Measurements from ENCODE around the gene UVRAG. TPM values are rescaled to one million over a fixed set of nuclear protein-coding genes. Genes with fewer than 3 reads are reported as not detected.

Gene UVRAG
- total RNA-seq, 3 donors from 2014 or later (not counting 1 experiment from before 2014, with no cell fraction given), result 39.9 to 52.5 (median 41.4) TPM

DNA sequence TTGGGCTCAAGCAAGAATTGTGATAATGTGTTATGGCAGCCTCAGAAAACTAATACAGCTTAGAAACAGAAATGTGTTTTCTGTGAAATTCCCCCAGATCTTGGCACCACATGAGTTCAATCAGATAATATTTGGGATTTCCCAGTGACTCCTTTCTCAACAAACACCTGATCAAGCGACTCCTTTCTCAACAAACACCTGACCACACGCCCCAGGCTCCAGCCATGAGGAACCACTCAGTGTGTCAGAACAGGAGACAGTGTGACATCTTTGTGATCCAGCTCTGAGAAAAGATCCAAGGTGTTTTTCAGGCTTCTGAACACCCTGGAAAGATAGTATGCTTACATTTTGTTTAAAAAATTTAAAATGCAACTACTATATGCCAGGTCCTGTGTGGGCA is 1.9 kb upstream of the UVRAG start:
- no peak for DNase-seq
- no peaks in the 10 kb centered on the region for H3K27me3 Mint-ChIP-seq (ENCODE audit: low read depth in 2 of 2)
- TF ChIP-seq, protein P1, sequence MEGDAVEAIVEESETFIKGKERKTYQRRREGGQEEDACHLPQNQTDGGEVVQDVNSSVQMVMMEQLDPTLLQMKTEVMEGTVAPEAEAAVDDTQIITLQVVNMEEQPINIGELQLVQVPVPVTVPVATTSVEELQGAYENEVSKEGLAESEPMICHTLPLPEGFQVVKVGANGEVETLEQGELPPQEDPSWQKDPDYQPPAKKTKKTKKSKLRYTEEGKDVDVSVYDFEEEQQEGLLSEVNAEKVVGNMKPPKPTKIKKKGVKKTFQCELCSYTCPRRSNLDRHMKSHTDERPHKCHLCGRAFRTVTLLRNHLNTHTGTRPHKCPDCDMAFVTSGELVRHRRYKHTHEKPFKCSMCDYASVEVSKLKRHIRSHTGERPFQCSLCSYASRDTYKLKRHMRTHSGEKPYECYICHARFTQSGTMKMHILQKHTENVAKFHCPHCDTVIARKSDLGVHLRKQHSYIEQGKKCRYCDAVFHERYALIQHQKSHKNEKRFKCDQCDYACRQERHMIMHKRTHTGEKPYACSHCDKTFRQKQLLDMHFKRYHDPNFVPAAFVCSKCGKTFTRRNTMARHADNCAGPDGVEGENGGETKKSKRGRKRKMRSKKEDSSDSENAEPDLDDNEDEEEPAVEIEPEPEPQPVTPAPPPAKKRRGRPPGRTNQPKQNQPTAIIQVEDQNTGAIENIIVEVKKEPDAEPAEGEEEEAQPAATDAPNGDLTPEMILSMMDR (IDR thresholded peaks at IDR 0.05), result no peak

DNA sequence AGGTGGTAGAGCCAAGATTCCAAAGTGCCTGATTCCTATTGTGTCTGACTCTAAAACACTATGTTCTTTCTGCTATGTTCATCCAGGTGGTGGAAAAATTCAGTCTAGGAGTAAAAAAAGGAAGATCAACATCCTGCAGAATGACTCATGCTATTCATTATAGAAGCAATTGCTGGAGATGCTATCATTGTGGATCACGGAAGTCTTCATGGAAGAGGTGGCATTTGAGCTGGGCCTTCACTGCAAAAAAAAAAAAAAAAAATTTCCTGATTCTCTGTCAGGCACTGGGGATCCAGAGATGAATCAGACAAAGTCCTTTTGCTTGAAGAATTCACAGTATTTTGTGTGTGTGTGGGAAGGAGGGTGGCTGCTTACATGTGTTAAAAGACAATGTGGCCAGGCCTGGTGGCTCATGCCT is 1.4 kb upstream of the UVRAG start:
- intact Hi-C loops (cut with micrococcal nuclease), result loop anchor here (10.0 kb wide), 1 partner anchor 421 kb away; no protein-coding TSS in a partner anchor
- no peak for DNase-seq
- TF ChIP-seq, protein P1 (IDR thresholded peaks at IDR 0.05), result no peak
- H3K36me3 Mint-ChIP-seq, result no peaks in the 10 kb centered on the region
- Histone ChIP-seq H3K27ac (ENCODE audit: low read length) (no peak overlapping the region), H3K36me3 (ENCODE audit: control insufficient read depth, insufficient read depth, low read length) (no peaks in the 10 kb centered on the region), H3K9me3 (ENCODE audit: control insufficient read depth, insufficient read depth, low read length) (no peaks in the 10 kb centered on the region), H3K4me3 (ENCODE audit: low read length) (no peak overlapping the region), H3K4me1 (ENCODE audit: control insufficient read depth, insufficient read depth, low read length) (peaks cover 19% of the 10 kb centered on the region), H3K27me3 (ENCODE audit: control insufficient read depth, insufficient read depth, low read length) (no peaks in the 10 kb centered on the region)
- H3K27ac Mint-ChIP-seq, result no peak overlapping the region
- 94% methylated on average over 1 of the region's 1 CpG for WGBS (ENCODE audit: insufficient coverage)
- H3K9me3 Mint-ChIP-seq, result no peaks in the 10 kb centered on the region
- peaks cover 7 to 21% of the 10 kb centered on the region in 2 donors for H3K4me1 Mint-ChIP-seq
- H3K27me3 Mint-ChIP-seq (ENCODE audit: low read depth in 2 of 2), result no peaks in the 10 kb centered on the region
- H3K4me3 Mint-ChIP-seq, result peak overlapping the region; percentile 96
- no peak for ATAC-seq

More for the DNA sequence above, 1.9 kb upstream of the UVRAG start:
- Histone ChIP-seq H3K36me3 (ENCODE audit: control insufficient read depth, insufficient read depth, low read length) (no peaks in the 10 kb centered on the region), H3K4me3 (ENCODE audit: low read length) (no peak overlapping the region), H3K9me3 (ENCODE audit: control insufficient read depth, insufficient read depth, low read length) (no peaks in the 10 kb centered on the region), H3K4me1 (ENCODE audit: control insufficient read depth, insufficient read depth, low read length) (peaks cover 19% of the 10 kb centered on the region), H3K27ac (ENCODE audit: low read length) (no peak overlapping the region), H3K27me3 (ENCODE audit: control insufficient read depth, insufficient read depth, low read length) (no peaks in the 10 kb centered on the region)
- ATAC-seq, result no peak
- peaks cover 7 to 20% of the 10 kb centered on the region in 2 donors for H3K4me1 Mint-ChIP-seq
- H3K9me3 Mint-ChIP-seq, result no peaks in the 10 kb centered on the region
- no peaks in the 10 kb centered on the region for H3K36me3 Mint-ChIP-seq
- intact Hi-C loops (cut with micrococcal nuclease), result loop anchor here (10.0 kb wide), 1 partner anchor 422 kb away; no protein-coding TSS in a partner anchor
- H3K27ac Mint-ChIP-seq, result no peak overlapping the region
- WGBS (ENCODE audit: insufficient coverage), result 83% methylated on average over 2 of the region's 2 CpGs
- H3K4me3 Mint-ChIP-seq, result peak overlapping the region; percentile 96

DNA sequence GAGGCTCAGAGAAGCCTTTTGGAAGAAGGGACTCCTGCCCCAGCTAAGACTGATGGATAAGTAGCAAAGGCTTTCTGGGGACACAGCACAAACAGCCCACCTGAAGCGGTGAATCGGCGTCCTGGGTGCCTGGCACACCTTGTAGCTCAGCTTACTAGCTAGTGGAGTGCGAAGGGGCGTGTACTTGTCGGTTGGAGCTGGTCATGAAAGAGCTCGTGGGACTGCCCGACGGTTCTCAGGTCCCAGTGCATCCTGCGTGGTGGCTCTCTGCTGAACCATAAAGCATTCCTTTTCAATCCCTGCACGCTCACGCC is 690 bp upstream of the UVRAG start:
- peak overlapping the region; percentile 86 for H3K27ac ChIP-seq (ENCODE audit: low read length)
- peak overlapping the region; percentile 96 for H3K4me3 Mint-ChIP-seq
- no peaks in the 10 kb centered on the region for H3K27me3 Mint-ChIP-seq (ENCODE audit: low read depth in 2 of 2)
- H3K36me3 ChIP-seq (ENCODE audit: control insufficient read depth, insufficient read depth, low read length), result no peaks in the 10 kb centered on the region
- DNase-seq (no peak), ATAC-seq (peak; percentile 20 to 45 (median 35))
- intact Hi-C loops (cut with micrococcal nuclease), result loop anchor here (10.0 kb wide), 1 partner anchor 420 kb away; no protein-coding TSS in a partner anchor
- peaks cover 19% of the 10 kb centered on the region for H3K4me1 ChIP-seq (ENCODE audit: control insufficient read depth, insufficient read depth, low read length)
- no peaks in the 10 kb centered on the region for H3K9me3 Mint-ChIP-seq
- peak overlapping the region; percentile 81 for H3K4me3 ChIP-seq (ENCODE audit: low read length)
- peaks cover 7 to 21% of the 10 kb centered on the region in 2 donors for H3K4me1 Mint-ChIP-seq
- H3K27ac Mint-ChIP-seq, result no peak overlapping the region
- no peaks in the 10 kb centered on the region for H3K27me3 ChIP-seq (ENCODE audit: control insufficient read depth, insufficient read depth, low read length)
- TF ChIP-seq, protein P1 (IDR thresholded peaks at IDR 0.05), result no peak
- no peaks in the 10 kb centered on the region for H3K9me3 ChIP-seq (ENCODE audit: control insufficient read depth, insufficient read depth, low read length)
- H3K36me3 Mint-ChIP-seq, result no peaks in the 10 kb centered on the region
- under 1% methylated on average over 12 of the region's 12 CpGs for WGBS (ENCODE audit: insufficient coverage)

All from natural killer cell (primary cell).